Keratinocyte (primary cell): Measurements from ENCODE around the gene CPVL. TPM values are rescaled to one million over a fixed set of nuclear protein-coding genes. Genes with fewer than 3 reads are reported as not detected.

ENCODE experiments used
- DNase-seq: peaks from one replicate; pipeline ENCODE4 v3.0.0-alpha.2; 2011; ENCODE audit warnings: low read depth, missing footprints, low spot score
- FAIRE-seq: peaks from 2 replicates; lab custom pipeline; 2011; peaks lifted over from hg19 to GRCh38; lab: Jason Lieb, UNC
- H2AFZ ChIP-seq: 2 replicates; pipeline ENCODE4 v1.6.0; 2012; ENCODE audit warnings: low read length, control low read depth, inconsistent platforms; ENCODE audit not compliant: control insufficient read depth
- H3K27ac ChIP-seq: 2 replicates; pipeline ENCODE4 v1.5.1; 2011; ENCODE audit warnings: low read length; ENCODE audit not compliant: control insufficient read depth, insufficient read depth
- H3K27me3 ChIP-seq: 3 replicates; pipeline ENCODE4 v1.6.0; 2011; ENCODE audit warnings: low read length; ENCODE audit not compliant: control insufficient read depth, insufficient read depth; ENCODE audit errors: extremely low read depth
- H3K36me3 ChIP-seq, 2 experiments: 2 replicates in 1 of 2; 3 replicates in 1 of 2; pipeline ENCODE4 v1.5.1; 2011; ENCODE audit warnings: low read length in 2 of 2, mild to moderate bottlenecking in 1 of 2; ENCODE audit not compliant: control insufficient read depth in 2 of 2, insufficient read depth in 2 of 2; ENCODE audit errors: extremely low read depth in 1 of 2
- H3K4me1 ChIP-seq: 3 replicates; pipeline ENCODE4 v1.5.1; 2011; ENCODE audit warnings: low read length; ENCODE audit not compliant: control insufficient read depth, insufficient read depth; ENCODE audit errors: extremely low read depth
- H3K4me2 ChIP-seq: 3 replicates; pipeline ENCODE4 v1.6.0; 2011; ENCODE audit warnings: low read depth, low read length; ENCODE audit not compliant: control insufficient read depth, insufficient read depth; ENCODE audit errors: extremely low read depth
- H3K4me3 ChIP-seq, 3 experiments: fragments of 200-600 bp in 1 of 3; sonication (generic) in 1 of 3; 2 replicates in 2 of 3; 3 replicates in 1 of 3; pipeline ENCODE4 v1.5.1; 2011 to 2016; ENCODE audit warnings: low read length in 3 of 3, mild to moderate bottlenecking in 3 of 3, control low read depth in 2 of 3, inconsistent platforms in 1 of 3, low read depth in 1 of 3, mixed read lengths in 1 of 3, mixed run types in 1 of 3, moderate library complexity in 1 of 3; ENCODE audit not compliant: control insufficient read depth in 2 of 3, insufficient read depth in 2 of 3; ENCODE audit errors: extremely low read depth in 1 of 3
- H3K79me2 ChIP-seq: 2 replicates; pipeline ENCODE4 v1.6.0; 2012; ENCODE audit warnings: low read length; ENCODE audit not compliant: control insufficient read depth, insufficient read depth
- H3K9ac ChIP-seq: 3 replicates; pipeline ENCODE4 v1.6.0; 2011; ENCODE audit warnings: low read length; ENCODE audit not compliant: control insufficient read depth, insufficient read depth; ENCODE audit errors: extremely low read depth
- H3K9me1 ChIP-seq: 3 replicates; pipeline ENCODE4 v1.6.0; 2011; ENCODE audit warnings: low read length; ENCODE audit not compliant: control insufficient read depth, insufficient read depth; ENCODE audit errors: extremely low read depth
- H3K9me3 ChIP-seq: 2 replicates; pipeline ENCODE4 v1.5.1; 2012; ENCODE audit warnings: low read depth, low read length; ENCODE audit not compliant: control insufficient read depth
- H4K20me1 ChIP-seq: 3 replicates; pipeline ENCODE4 v1.6.0; 2011; ENCODE audit warnings: low read length; ENCODE audit not compliant: control insufficient read depth, insufficient read depth; ENCODE audit errors: extremely low read depth
- CTCF ChIP-seq, 3 experiments: IDR thresholded peaks in 1 of 3; conservative IDR thresholded peaks in 1 of 3; optimal IDR thresholded peaks in 1 of 3; 2 replicates in 2 of 3; 3 replicates in 1 of 3; pipeline versions ENCODE3 to v1.5.1; 2011; ENCODE audit warnings: low read length in 3 of 3, mild to moderate bottlenecking in 3 of 3, moderate library complexity in 2 of 3, control low read depth in 1 of 3, inconsistent platforms in 1 of 3; ENCODE audit not compliant: insufficient read depth in 2 of 3; ENCODE audit errors: extremely low read depth in 1 of 3
- EZH2 ChIP-seq: IDR thresholded peaks from one replicate; pipeline ENCODE4 v1.6.1; 2012; ENCODE audit warnings: inconsistent platforms, mild to moderate bottlenecking, low read length, moderate library complexity
- dilution Hi-C: fragments of 300-500 bp; cut with MboI; formaldehyde crosslinking; loops from one replicate; pipeline ENCODE4 v1.7.0; 2020; ENCODE audit warnings: low sequenced_read_pairs; ENCODE audit not compliant: extremely low pct_ligation_motif_present
- polyA plus RNA-seq, 5 experiments: library from polyadenylated mRNA; depleted of rRNA in 3 of 5; stranded (reverse) in 3 of 5; stranded (forward) in 1 of 5; unstranded in 1 of 5; fragments of >200 nt; gene quantifications; 1 replicate in 1 of 5; 2 replicates in 3 of 5; 3 replicates in 1 of 5; pipeline versions ENCODE4 v1.2.1 to v1.2.3, GENCODE V29; 2011 to 2012; ENCODE audit warnings: missing spikeins in 2 of 5, low read depth in 1 of 5, low replicate concordance in 1 of 5

Gene CPVL
- polyA plus RNA-seq, 1 donor (not counting 4 experiments of a cell fraction or from before 2014, with no cell fraction given) = 9.8 TPM

DNA sequence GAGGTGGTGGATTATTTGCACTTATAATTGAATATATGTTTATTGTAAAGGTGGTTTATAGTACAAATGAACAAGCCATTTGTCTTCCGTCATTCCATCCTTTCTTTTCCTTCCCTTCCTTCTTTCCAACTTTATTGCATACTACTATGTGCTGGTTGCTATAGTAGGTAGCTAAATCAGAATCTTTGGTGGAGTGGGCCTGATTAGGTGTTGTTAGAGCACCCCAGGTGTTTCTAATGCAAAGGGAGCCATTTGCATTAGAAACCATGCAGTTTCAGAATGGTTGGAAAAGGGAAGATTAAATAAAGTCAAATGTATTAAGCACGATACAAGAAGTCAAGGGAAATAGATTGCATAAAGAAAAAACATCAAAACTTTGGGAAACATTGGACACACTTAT is 99.4 kb downstream of the CPVL start:
- H3K4me1 ChIP-seq = no peaks in the 10 kb centered on the region
- no peak overlapping the region for H2AFZ ChIP-seq
- no peaks in the 10 kb centered on the region for H3K36me3 ChIP-seq
- dilution Hi-C loops = no loop called here
- TF ChIP-seq EZH2 (no peak), CTCF (optimal IDR thresholded peaks at IDR 0.05 in 1 of 3, IDR thresholded peaks at IDR 0.05 in 1 of 3, conservative IDR thresholded peaks at IDR 0.05 in 1 of 3; ENCODE audit: extremely low read depth in 1 of 3, insufficient read depth in 2 of 3, low read length in 3 of 3) (no peak)
- H3K4me2 ChIP-seq = no peak overlapping the region
- no peaks in the 10 kb centered on the region for H3K79me2 ChIP-seq
- H3K9me1 ChIP-seq = no peaks in the 10 kb centered on the region
- DNase-seq = no peak
- H3K9ac ChIP-seq = no peak overlapping the region
- no peaks in the 10 kb centered on the region for H4K20me1 ChIP-seq
- no peak for FAIRE-seq
- H3K27ac ChIP-seq = no peak overlapping the region
- no peak overlapping the region for H3K4me3 ChIP-seq
- H3K9me3 ChIP-seq = no peaks in the 10 kb centered on the region
- H3K27me3 ChIP-seq = no peaks in the 10 kb centered on the region

GRCh38 chr7:29045258-29046086 is 100.9 kb downstream of the CPVL start:
- no peak for FAIRE-seq
- Histone ChIP-seq H3K9ac (no peak overlapping the region), H3K4me2 (no peak overlapping the region), H3K9me3 (no peaks in the 10 kb centered on the region), H2AFZ (no peak overlapping the region), H3K9me1 (no peaks in the 10 kb centered on the region), H3K27ac (no peak overlapping the region), H3K79me2 (no peaks in the 10 kb centered on the region), H3K27me3 (no peaks in the 10 kb centered on the region), H3K4me3 (no peak overlapping the region), H4K20me1 (no peaks in the 10 kb centered on the region), H3K4me1 (no peaks in the 10 kb centered on the region), H3K36me3 (no peaks in the 10 kb centered on the region)
- no peak for DNase-seq
- TF ChIP-seq EZH2 = no peak
- no peak for TF ChIP-seq CTCF (optimal IDR thresholded peaks at IDR 0.05 in 1 of 3, IDR thresholded peaks at IDR 0.05 in 1 of 3, conservative IDR thresholded peaks at IDR 0.05 in 1 of 3; ENCODE audit: extremely low read depth in 1 of 3, insufficient read depth in 2 of 3, low read length in 3 of 3)
- dilution Hi-C loops = no loop called here
